Measurements from ENCODE around the gene ZNF577. TPM values are rescaled to one million over a fixed set of nuclear protein-coding genes. Genes with fewer than 3 reads are reported as not detected.
"Not testable (repeated sequence)": the region's sequence is repeated elsewhere in the genome, so short reads cannot be mapped to it uniquely, and the experiment has no call there.

The ZNF577 gene
- total and polyA plus RNA-seq, 4 donors = 5.0 to 39.2 (median 9.7) TPM

DNA sequence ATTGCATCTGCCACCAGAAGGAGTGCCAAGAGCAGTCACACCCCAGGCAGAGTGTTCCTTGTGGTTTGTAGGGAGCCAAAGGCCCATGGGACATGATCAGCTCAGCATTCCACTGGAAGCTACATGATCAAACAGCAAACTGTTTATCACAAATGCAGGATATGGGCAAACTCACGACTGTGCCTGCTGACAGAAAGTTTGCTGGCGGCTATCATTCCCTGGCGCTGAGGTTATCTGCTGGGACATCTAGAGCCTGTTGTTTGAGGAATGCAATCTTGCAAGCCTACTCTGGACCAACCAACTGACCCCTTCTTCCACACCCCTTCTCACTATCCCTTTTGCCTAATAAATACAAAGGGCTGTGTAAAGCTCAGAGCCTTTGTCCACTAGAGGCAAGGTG is 31.9 kb upstream of the ZNF577 start:
- 87 to 95% methylated on average over 3 of the region's 3 CpGs for WGBS, 2 donors
- no peak overlapping the region for H3K27ac ChIP-seq (ENCODE audit: low read depth in 1 of 2, low read length in 1 of 2)
- H3K27me3 ChIP-seq (ENCODE audit: control insufficient read depth in 3 of 3, insufficient read depth in 3 of 3, low read length in 2 of 3) = peaks cover 0 to 2% (median 0%) of the 10 kb centered on the region in 3 donors
- ATAC-seq (ENCODE audit: insufficient read depth, low FRiP score) = no peak
- no peaks in the 10 kb centered on the region for H3K4me1 ChIP-seq (ENCODE audit: control insufficient read depth in 5 of 5, insufficient read depth in 5 of 5, low read length in 5 of 5)
- TF ChIP-seq, protein P1, sequence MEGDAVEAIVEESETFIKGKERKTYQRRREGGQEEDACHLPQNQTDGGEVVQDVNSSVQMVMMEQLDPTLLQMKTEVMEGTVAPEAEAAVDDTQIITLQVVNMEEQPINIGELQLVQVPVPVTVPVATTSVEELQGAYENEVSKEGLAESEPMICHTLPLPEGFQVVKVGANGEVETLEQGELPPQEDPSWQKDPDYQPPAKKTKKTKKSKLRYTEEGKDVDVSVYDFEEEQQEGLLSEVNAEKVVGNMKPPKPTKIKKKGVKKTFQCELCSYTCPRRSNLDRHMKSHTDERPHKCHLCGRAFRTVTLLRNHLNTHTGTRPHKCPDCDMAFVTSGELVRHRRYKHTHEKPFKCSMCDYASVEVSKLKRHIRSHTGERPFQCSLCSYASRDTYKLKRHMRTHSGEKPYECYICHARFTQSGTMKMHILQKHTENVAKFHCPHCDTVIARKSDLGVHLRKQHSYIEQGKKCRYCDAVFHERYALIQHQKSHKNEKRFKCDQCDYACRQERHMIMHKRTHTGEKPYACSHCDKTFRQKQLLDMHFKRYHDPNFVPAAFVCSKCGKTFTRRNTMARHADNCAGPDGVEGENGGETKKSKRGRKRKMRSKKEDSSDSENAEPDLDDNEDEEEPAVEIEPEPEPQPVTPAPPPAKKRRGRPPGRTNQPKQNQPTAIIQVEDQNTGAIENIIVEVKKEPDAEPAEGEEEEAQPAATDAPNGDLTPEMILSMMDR (IDR thresholded peaks at IDR 0.05; ENCODE audit: control extremely low read depth, extremely low read depth) = no peak
- H3K4me3 ChIP-seq = no peak overlapping the region
- peaks cover 0 to 3% (median 0%) of the 10 kb centered on the region in 4 donors for H3K36me3 ChIP-seq (ENCODE audit: control insufficient read depth in 4 of 4, insufficient read depth in 4 of 4, low read length in 4 of 4)
- no peak for DNase-seq
- H3K9ac ChIP-seq (ENCODE audit: insufficient read depth in 1 of 2, low read length in 2 of 2) = no peak overlapping the region
- peaks cover 1 to 50% (median 45%) of the 10 kb centered on the region in 4 donors for H3K9me3 ChIP-seq (ENCODE audit: control insufficient read depth in 4 of 4, insufficient read depth in 3 of 4, low read length in 3 of 4)

DNA sequence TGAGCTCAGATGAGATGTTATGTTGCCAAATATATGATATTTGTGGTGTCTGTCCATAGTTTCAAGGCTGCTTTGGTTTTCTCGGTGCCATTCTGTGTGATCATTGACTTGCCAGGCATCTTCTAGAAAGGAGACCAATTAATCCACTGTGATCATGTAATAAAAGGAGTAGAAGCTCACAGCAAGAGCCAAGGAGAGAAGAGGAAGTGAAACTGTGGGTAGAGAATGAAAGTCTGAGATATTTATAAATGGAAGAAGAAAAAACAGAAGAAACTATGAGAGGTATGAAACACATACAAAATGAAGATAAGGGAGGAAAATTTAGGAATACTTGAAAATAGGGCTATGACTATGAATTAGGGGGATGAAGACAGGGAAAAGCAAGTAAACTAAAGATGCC is 28.4 kb upstream of the ZNF577 start:
- Histone ChIP-seq H3K27me3 (ENCODE audit: control insufficient read depth in 3 of 3, insufficient read depth in 3 of 3, low read length in 2 of 3) (peaks cover 0 to 2% (median 0%) of the 10 kb centered on the region in 3 donors), H3K36me3 (ENCODE audit: control insufficient read depth in 4 of 4, insufficient read depth in 4 of 4, low read length in 4 of 4) (no peaks in the 10 kb centered on the region), H3K9ac (ENCODE audit: insufficient read depth in 1 of 2, low read length in 2 of 2) (no peak overlapping the region), H3K4me1 (ENCODE audit: control insufficient read depth in 5 of 5, insufficient read depth in 5 of 5, low read length in 5 of 5) (no peaks in the 10 kb centered on the region), H3K9me3 (ENCODE audit: control insufficient read depth in 4 of 4, insufficient read depth in 3 of 4, low read length in 3 of 4) (peaks cover 0 to 46% (median 31%) of the 10 kb centered on the region in 4 donors), H3K4me3 (no peak overlapping the region), H3K27ac (ENCODE audit: low read depth in 1 of 2, low read length in 1 of 2) (no peak overlapping the region)
- ATAC-seq (ENCODE audit: insufficient read depth, low FRiP score) (no peak), DNase-seq (no peak)
- TF ChIP-seq, protein P1 (IDR thresholded peaks at IDR 0.05; ENCODE audit: control extremely low read depth, extremely low read depth) = no peak
- WGBS, 2 donors = 89 to 97% methylated on average over 1 of the region's 1 CpG

DNA sequence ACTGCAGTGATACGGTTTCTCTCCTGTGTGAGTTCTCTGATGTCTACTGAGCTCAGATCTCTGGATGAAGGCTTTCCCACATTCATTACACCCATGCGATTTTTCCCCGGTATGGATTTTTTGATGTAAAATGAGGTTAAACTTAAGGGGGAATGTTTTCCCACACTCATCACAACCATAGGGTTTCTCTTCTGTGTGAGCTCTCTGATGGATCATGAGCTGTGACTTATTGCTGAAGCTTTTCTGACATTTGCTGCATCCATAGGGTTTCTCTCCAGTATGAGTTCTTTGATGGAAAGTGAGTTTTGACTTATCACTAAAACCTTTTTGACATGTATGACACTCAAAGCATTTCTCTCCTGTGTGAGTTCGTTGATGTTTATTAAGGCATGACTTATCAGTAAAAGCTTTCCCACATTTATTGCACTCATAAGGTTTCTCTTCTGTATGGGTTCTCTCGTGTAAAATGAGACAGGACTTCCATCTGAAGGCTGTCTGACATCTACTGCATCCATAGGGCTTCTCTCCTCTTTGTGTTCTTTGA is 27.6 kb upstream of the ZNF577 start:
- ATAC-seq (ENCODE audit: insufficient read depth, low FRiP score) = no peak
- no peak overlapping the region for H3K27ac ChIP-seq (ENCODE audit: low read depth in 1 of 2, low read length in 1 of 2)
- peaks cover 0 to 2% (median 0%) of the 10 kb centered on the region in 3 donors for H3K27me3 ChIP-seq (ENCODE audit: control insufficient read depth in 3 of 3, insufficient read depth in 3 of 3, low read length in 2 of 3)
- no peak for DNase-seq
- peaks cover 0 to 39% (median 27%) of the 10 kb centered on the region in 4 donors for H3K9me3 ChIP-seq (ENCODE audit: control insufficient read depth in 4 of 4, insufficient read depth in 3 of 4, low read length in 3 of 4)
- no peak overlapping the region for H3K9ac ChIP-seq (ENCODE audit: insufficient read depth in 1 of 2, low read length in 2 of 2)
- H3K36me3 ChIP-seq (ENCODE audit: control insufficient read depth in 4 of 4, insufficient read depth in 4 of 4, low read length in 4 of 4) = no peaks in the 10 kb centered on the region
- H3K4me3 ChIP-seq = no peak overlapping the region
- WGBS, 2 donors = 70 to 78% methylated on average over 5 of the region's 5 CpGs
- H3K4me1 ChIP-seq (ENCODE audit: control insufficient read depth in 5 of 5, insufficient read depth in 5 of 5, low read length in 5 of 5) = no peaks in the 10 kb centered on the region
- TF ChIP-seq, protein P1 (IDR thresholded peaks at IDR 0.05; ENCODE audit: control extremely low read depth, extremely low read depth) = no peak

DNA sequence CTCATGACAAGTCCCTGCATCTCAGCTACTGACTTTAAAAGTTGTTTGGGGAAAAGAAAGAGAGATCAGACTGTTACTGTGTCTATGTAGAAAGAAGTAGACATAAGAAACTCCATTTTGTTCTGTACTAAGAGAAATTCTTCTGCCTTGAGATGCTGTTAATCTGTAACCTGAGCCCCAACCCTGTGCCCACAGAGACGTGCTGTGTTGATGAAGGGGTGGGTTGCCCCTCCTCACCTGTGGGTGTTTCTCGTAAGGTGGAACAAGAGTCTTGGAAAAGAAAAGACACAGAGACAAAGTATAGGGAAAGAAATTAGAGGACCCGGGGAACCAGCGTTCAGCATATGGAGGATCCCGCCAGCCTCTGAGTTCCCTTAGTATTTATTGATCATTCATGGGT is 20.2 kb upstream of the ZNF577 start:
- H3K27ac ChIP-seq (ENCODE audit: low read depth in 1 of 2, low read length in 1 of 2); H3K4me3 ChIP-seq; H3K4me1 ChIP-seq (ENCODE audit: control insufficient read depth in 5 of 5, insufficient read depth in 5 of 5, low read length in 5 of 5); H3K9ac ChIP-seq (ENCODE audit: insufficient read depth in 1 of 2, low read length in 2 of 2); H3K27me3 ChIP-seq (ENCODE audit: control insufficient read depth in 3 of 3, insufficient read depth in 3 of 3, low read length in 2 of 3); H3K36me3 ChIP-seq (ENCODE audit: control insufficient read depth in 4 of 4, insufficient read depth in 4 of 4, low read length in 4 of 4); ATAC-seq (ENCODE audit: insufficient read depth, low FRiP score): not testable (repeated sequence)
- peaks cover 0 to 31% (median 2%) of the 10 kb centered on the region in 4 donors for H3K9me3 ChIP-seq (ENCODE audit: control insufficient read depth in 4 of 4, insufficient read depth in 3 of 4, low read length in 3 of 4)
- 30 to 38% methylated on average over 5 of the region's 5 CpGs for WGBS, 2 donors
- peak in 1 of 3 donors; percentile 46 for DNase-seq

DNA sequence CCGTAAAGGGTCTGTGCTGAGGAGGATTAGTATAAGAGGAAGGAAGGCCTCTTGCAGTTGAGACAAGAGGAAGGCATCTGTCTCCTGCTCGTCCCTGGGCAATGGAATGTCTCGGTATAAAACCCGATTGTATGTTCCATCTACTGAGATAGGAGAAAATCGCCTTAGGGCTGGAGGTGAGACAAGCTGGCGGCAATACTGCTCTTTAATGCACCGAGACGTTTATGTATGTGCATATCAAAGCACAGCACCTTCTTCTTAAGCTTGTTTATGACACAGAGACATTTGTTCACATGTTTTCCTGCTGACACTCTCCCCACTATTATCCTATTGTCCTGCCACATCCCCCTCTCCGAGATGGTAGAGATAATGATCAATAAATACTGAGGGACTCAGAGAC is 18.4 kb upstream of the ZNF577 start:
- not testable (repeated sequence) for H3K9ac ChIP-seq (ENCODE audit: insufficient read depth in 1 of 2, low read length in 2 of 2); H3K4me3 ChIP-seq; DNase-seq; H3K27ac ChIP-seq (ENCODE audit: low read depth in 1 of 2, low read length in 1 of 2); H3K27me3 ChIP-seq (ENCODE audit: control insufficient read depth in 3 of 3, insufficient read depth in 3 of 3, low read length in 2 of 3); ATAC-seq (ENCODE audit: insufficient read depth, low FRiP score); H3K4me1 ChIP-seq (ENCODE audit: control insufficient read depth in 5 of 5, insufficient read depth in 5 of 5, low read length in 5 of 5)
- peaks cover 0 to 11% (median 2%) of the 10 kb centered on the region in 4 donors for H3K36me3 ChIP-seq (ENCODE audit: control insufficient read depth in 4 of 4, insufficient read depth in 4 of 4, low read length in 4 of 4)
- WGBS, 2 donors = 51 to 54% methylated on average over 9 of the region's 9 CpGs
- H3K9me3 ChIP-seq (ENCODE audit: control insufficient read depth in 4 of 4, insufficient read depth in 3 of 4, low read length in 3 of 4) = peaks cover 0 to 36% (median 7%) of the 10 kb centered on the region in 4 donors

DNA sequence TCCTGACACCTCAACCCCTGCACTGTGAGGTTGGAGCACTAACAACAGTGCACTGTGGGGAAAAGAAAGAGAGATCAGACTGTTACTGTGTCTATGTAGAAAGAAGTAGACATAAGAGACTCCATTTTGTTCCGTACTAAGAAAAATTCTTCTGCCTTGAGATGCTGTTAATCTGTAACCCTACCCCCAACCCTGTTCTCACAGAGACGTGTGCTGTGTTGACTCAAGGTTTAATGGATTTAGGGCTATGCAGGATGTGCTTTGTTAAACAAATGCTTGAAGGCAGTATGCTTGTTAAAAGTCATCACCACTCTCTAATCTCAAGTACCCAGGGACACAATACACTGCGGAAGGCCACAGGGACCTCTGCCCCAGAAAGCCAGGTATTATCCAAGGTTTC is 17.9 kb upstream of the ZNF577 start:
- 84 to 87% methylated on average over 3 of the region's 3 CpGs for WGBS, 2 donors
- H3K9me3 ChIP-seq (ENCODE audit: control insufficient read depth in 4 of 4, insufficient read depth in 3 of 4, low read length in 3 of 4) = peaks cover 0 to 36% (median 9%) of the 10 kb centered on the region in 4 donors

More for the DNA sequence above, 17.9 kb upstream of the ZNF577 start:
- not testable (repeated sequence) for H3K27me3 ChIP-seq (ENCODE audit: control insufficient read depth in 3 of 3, insufficient read depth in 3 of 3, low read length in 2 of 3); H3K4me3 ChIP-seq; H3K9ac ChIP-seq (ENCODE audit: insufficient read depth in 1 of 2, low read length in 2 of 2); DNase-seq; H3K27ac ChIP-seq (ENCODE audit: low read depth in 1 of 2, low read length in 1 of 2); H3K4me1 ChIP-seq (ENCODE audit: control insufficient read depth in 5 of 5, insufficient read depth in 5 of 5, low read length in 5 of 5); ATAC-seq (ENCODE audit: insufficient read depth, low FRiP score)
- peaks cover 0 to 16% (median 4%) of the 10 kb centered on the region in 4 donors for H3K36me3 ChIP-seq (ENCODE audit: control insufficient read depth in 4 of 4, insufficient read depth in 4 of 4, low read length in 4 of 4)

All from lung (tissue), 12 donors.